Activated CD4-positive, alpha-beta T cell treated with anti-CD3 and anti-CD28 coated beads, Interleukin-2, amount 50 U/mL, for 1 hour (primary cell): ENCODE measurements around the gene WAC.
"Not testable (repeated sequence)": the region's sequence is repeated elsewhere in the genome, so short reads cannot be mapped to it uniquely, and the experiment has no call there.

Source experiments
- DNase-seq: peaks from one replicate; pipeline ENCODE4 v3.0.0-alpha.2; 2020

Gene WAC

GRCh38 chr10:28623483-28623882, 90.6 kb downstream of the WAC start:
- DNase-seq: no peak

GRCh38 chr10:28624351-28624750, 91.4 kb downstream of the WAC start:
- no peak for DNase-seq

DNA sequence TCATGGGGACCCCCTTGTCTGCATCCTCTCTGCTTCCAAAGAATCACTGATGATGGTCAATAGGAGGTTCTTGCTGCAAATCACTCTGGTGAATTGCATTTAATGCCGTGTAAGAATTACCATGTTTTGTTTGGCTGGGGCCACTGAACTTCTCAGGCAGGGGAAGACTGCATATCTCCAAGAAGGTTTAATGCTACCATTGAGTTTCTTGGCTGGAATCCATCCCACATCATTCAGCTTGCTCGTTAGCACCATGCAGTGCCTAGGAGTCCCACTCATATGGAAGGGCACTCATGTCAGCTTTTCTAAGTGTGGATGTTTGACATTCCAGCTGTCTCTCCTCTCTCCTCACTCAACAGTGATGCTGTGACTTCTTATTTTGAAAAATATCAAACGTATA, 94.2 kb downstream of the WAC start:
- no peak for DNase-seq

- peak; percentile 62 for DNase-seq
Measured at GRCh38 chr10:28628184-28628893, 95.4 kb downstream of the WAC start.

GRCh38 chr10:28631896-28632583, 99.1 kb downstream of the WAC start:
- no peak for DNase-seq

- DNase-seq: no peak
Measured at GRCh38 chr10:28632584-28632945, 99.6 kb downstream of the WAC start.

- DNase-seq: no peak
Measured at GRCh38 chr10:28633750-28634149, 100.8 kb downstream of the WAC start.

DNA sequence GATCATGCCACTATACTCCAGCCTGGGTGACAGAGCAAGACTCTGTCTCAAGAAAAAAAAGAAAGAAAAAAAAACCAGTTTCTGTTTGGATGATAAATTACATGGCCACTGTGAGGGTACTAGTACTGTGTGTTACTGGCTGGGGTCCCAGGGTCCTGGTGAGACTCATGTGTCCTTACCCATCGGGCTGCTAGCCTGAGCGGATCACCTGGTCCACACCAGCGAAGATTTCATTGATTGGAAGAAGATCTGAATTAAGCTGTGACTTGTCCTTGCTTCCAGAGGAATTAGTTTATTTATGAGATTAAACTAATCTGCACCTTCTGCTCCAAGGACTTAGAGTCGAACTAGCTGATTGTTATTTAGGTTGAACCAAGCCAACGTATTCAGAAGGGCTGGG, 104.4 kb downstream of the WAC start:
- DNase-seq: no peak

GRCh38 chr10:28638392-28638791, 105.5 kb downstream of the WAC start:
- no peak for DNase-seq

GRCh38 chr10:28640551-28640950, 107.6 kb downstream of the WAC start:
- DNase-seq: no peak

DNA sequence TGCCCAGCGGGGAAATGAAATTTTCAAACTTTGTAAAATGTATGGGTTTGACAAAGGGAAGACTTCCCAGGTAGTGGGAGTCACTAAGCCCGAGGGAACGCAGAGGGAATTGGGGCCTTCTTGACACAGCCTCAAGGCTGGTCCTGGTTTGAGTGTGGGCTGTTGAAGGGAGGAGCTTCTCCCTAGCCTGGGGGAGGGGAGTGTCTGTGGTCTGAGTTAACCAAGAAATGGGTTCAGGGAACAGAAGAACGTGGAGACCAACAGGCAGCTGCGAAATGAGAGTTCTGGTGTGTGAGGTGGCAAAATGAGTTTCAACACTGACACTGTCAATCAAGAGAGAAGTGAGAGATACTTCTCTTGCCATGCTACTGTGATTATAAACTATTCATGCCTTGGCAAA, 111.7 kb downstream of the WAC start:
- DNase-seq: no peak

- no peak for DNase-seq
Measured at GRCh38 chr10:28652106-28652505, 119.2 kb downstream of the WAC start.

GRCh38 chr10:28652703-28653102, 119.8 kb downstream of the WAC start:
- DNase-seq: no peak

DNA sequence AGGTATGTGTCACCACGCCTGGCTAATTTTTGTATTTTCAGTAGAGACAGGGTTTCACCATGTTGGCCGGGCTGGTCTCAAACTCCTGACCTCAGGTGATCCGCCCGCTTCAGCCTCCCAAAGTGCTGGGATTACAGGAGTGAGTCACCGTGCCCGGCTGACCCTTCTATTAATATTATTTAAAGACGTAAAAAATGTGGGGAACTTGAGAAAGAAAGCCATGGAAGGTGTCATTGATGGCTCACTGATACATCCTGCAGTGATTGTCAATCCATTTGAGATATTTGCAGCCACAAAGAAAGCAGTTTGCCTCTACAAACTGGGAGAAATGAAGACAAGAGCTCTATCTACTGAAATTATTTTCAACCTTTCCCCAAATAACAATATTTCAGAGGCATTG, 125.9 kb downstream of the WAC start:
- not testable (repeated sequence) for DNase-seq

DNA sequence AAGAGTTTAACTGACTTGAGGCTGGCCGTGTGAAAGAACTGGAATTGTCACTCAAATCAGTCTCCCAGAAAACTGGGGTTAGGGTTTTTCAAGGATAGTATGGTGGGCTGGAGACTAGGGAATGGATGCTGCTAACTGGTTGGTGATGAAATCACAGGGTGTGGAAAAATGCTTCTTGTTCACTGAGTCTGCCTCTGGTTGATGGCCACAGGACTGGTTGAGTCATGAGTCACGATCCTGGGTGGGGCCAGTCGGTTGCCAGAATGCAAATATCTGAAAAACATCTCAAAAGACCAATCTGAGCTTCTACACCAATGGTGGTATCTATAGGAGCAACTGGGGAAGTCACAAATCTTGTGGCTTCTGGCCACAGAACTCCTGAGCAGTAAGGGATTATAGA, 128.1 kb downstream of the WAC start:
- no peak for DNase-seq

DNA sequence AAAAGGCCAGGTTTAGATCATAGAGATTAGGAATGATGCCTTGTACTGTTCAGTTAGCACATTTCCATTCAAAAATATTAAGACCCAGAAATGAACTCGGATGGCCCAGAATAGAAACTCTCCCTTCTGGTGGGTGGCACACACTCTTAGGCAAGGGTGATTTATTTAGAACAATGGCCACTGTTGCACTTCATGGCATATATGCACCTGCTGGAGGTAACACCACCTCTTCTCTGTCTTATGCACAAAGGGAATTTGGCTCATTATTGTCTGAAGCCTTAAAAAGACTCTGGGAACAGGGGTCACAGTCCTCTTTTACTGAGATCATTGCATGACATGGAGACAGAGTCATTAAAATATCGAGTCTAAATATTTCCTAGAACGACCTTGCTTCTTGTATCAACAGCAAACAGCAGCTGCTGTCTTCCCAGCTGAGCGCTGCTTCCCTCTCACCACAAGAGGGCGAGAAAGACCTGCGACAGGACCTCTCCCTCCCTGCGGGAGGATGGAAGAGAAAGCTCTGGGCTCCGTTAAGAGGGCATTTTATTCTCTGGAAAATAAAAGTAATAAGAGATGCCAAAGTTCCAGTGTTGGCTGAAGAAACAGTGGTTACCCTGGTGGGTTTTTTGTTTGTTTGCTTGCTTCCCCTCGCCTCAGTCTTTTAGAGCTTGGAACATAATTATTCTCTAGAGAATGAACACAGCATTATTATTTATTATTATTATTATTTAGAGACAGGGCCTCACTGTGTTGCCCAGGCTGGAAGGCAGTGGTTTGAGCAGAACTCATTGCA, 130.9 kb downstream of the WAC start:
- DNase-seq: peak; percentile 63

DNA sequence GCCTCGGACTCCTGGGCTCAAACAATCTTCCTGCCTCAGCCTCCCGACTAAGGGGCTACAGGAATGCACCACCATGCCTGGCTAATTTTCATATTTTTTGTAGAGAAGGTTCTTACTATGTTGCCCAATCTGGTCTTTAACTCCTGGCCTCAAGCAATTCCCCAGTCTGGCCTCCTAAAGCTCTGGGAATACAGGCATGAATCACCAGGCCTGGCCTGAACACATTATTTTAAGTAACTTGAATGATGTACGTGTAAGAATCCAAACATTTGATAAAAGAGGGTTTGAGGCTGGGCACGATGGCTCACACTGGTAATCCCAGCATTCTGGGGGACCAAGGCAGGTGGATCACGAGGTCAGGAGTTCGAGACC, 131.4 kb downstream of the WAC start:
- DNase-seq: no peak

DNA sequence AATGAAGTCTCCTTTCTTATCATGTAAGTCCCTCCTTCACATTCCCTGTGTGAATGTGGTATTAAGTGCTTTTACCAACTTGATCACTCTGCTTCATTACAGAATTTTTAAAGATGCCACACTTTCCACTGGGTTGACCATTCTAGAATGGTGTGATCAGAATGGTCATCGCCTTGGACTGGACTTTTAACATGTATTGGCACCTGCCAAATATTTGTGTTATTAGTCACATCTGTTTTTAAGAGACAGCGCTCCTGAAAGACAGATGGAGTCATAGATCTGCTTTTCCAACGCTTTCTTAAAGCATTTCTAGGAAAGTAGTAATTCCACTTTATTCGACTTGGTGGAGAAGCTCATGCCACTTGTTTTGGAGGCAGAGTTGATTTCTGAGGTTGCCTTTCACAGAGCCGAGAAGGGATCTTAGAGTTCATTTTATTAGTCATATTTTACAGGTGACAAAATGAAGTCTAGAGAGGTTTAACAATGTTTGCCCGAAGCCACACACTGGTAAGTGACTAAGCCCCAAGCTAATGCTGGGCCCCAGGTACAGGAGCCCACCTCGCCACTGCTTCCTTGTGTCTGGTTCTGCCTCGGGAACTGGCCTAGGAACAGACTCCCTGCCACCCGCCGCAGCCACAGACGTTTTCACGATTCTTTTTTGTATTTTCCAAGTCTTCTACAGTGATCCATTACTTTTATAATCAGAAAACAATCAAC, 134.0 kb downstream of the WAC start:
- no peak for DNase-seq

DNA sequence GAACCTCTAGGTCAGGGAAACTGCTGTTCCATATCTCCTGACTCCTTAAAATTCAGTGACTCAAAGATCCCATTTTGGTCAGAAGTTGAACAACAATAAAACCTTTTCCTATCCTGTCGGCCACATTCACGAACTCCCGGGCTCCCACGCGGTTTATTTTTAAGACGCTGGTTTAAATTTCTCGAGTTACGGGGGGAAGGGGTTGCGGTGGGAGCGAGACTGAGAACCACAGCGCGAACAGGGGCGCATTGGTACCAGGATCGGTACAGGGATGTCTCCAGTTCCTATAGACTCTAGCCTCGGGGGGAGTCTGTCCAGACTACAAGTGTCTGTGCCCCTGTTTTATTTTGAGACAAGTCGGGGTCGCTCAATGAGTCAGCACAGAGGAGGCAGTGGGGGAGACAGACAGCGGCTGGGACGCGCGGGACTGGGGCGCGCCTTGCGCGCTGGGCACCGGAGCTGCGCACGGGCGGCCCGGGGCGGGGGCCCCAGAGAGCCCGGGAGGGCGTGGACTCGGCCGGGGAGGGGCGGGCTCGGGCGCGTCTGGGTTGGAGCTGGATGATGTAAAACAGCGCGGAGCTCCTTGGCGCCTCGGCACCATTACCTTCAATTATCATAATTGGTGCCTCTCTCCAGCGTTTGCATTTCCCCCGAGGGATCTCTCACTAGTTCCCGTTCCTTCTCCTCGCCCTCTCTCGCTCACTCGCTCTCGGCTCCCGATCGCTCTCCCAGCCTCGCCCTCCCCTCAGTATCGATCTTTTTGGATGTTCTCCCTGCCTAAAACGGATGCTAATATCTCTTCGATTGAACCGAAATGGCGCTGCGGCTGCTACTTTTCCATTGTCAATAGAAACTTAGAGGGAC, 135.7 kb downstream of the WAC start:
- DNase-seq: peak; percentile 18

DNA sequence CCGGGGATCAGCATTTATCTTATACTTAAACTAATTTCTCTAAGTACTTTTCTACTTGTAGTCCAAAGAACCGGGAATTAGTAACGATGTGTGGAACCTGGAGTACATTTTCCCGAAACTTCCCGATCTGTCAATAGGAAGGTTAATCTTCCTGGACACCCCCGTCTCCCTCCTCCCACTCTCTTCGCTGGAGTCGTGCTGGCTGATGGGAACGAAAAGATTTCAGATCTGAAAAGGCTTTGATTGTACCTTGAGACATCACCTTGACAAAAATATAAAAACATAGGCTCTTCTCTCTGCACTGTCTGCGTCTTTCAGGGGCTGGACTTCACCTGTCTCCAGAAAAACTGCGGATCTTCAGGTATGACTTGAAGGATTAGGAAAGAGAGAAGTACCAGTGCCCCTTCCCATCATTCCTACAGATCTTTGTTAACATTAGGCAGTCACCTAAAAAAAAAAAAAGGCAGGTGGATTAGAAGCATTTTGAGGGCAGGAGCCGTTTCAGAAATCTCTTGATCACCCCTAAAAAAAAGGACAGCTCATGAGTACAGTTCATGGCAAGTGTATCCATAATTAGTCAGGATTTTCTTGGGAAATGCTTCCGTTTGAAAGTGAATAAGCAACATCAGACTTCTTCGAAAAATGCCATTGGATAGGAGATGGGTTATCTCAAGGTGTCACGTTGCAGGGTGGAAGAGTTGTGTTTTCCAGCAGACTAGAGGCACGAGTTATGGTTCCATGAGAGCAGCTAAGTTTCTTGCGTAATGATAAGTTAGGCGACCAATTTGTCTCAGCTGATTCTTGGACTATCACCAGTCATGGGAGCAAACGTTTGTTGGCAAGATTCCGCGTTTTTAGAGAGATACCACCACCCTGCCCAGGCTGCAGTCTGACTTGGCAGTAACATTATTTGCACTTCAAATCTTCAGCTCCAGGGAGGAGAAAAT, 136.6 kb downstream of the WAC start:
- no peak for DNase-seq
